KOPT-K1 (cell line): ENCODE results near the gene ADAMTS13.

ENCODE experiments used
- H3K27ac ChIP-seq: fragments of 200-600 bp; sonication (generic); 2 replicates; pipeline ENCODE4 v1.5.1; 2016; ENCODE audit warnings: antibody characterized with exemption, mild to moderate bottlenecking, low read depth, low read length; ENCODE audit not compliant: poor library complexity, severe bottlenecking
- H3K36me3 ChIP-seq: fragments of 200-600 bp; sonication (generic); 2 replicates; pipeline ENCODE4 v1.5.1; 2017; ENCODE audit warnings: antibody characterized with exemption, mild to moderate bottlenecking, low read length, moderate library complexity; ENCODE audit not compliant: insufficient read depth
- H3K9me3 ChIP-seq: fragments of 200-600 bp; sonication (generic); 2 replicates; pipeline ENCODE4 v1.5.1; 2017; ENCODE audit warnings: antibody characterized with exemption, low read length, mild to moderate bottlenecking; ENCODE audit not compliant: insufficient read depth, poor library complexity, severe bottlenecking

ADAMTS13 gene

DNA sequence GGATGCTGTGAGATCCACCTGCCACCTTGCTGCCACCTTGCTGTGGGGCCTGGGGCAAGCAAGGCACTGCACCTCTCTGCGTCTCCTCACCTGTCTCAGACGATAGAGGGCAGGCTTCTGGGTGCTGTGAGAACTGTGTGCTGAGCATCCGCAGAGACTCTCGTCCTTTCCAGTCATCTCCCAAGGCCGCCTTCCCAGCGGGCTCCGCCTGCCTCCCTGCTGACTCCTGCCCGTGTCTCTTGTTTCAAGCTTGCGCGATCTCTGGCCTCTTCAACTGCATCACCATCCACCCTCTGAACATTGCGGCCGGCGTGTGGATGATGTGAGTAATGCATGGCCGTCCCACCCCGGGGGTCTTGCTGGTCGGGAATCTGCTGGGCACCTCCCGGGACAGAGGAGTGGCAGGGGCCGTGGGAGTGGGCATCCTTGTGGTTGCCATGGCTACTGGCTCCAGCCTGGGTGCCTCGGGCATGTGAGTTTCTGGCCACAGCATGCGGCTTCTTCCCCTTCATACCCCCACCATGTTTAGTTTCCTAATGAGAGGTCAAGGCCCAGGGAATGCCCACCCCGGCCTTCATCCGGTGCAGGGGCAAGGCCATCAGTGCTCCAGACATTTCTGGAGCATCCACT is 41.2 kb downstream of the ADAMTS13 start:
- Histone ChIP-seq H3K9me3 (no peaks in the 10 kb centered on the region), H3K36me3 (no peaks in the 10 kb centered on the region)

GRCh38 chr9:133463864-133464615 is 41.9 kb downstream of the ADAMTS13 start:
- no peaks in the 10 kb centered on the region for H3K36me3 ChIP-seq
- H3K9me3 ChIP-seq, result no peaks in the 10 kb centered on the region
- no peak overlapping the region for H3K27ac ChIP-seq

More for the DNA sequence above, 41.2 kb downstream of the ADAMTS13 start:
- no peak overlapping the region for H3K27ac ChIP-seq

- Histone ChIP-seq H3K36me3 (no peaks in the 10 kb centered on the region), H3K27ac (no peak overlapping the region), H3K9me3 (no peaks in the 10 kb centered on the region)
Measured at GRCh38 chr9:133464638-133465037, 42.5 kb downstream of the ADAMTS13 start.

DNA sequence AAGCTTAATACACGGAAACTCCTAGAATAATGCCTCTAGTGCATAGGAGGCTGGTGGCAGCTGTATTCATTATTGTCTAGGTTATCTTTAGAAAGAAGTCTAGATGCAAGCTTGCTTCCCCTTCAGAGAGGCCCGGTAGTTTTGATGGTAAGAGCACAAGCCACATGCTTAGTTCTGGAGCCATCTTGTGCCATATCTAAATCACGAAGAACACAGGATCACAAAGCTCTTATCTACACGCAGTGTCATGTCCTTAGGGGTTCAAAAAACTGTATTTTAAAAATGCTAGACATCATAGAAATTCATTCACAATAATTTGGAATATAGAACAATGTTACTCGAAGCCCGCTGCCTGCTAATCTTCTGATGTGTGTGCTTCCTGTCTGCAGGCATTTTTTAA is 43.8 kb downstream of the ADAMTS13 start:
- Histone ChIP-seq H3K27ac (no peak overlapping the region), H3K9me3 (no peaks in the 10 kb centered on the region), H3K36me3 (no peaks in the 10 kb centered on the region)

DNA sequence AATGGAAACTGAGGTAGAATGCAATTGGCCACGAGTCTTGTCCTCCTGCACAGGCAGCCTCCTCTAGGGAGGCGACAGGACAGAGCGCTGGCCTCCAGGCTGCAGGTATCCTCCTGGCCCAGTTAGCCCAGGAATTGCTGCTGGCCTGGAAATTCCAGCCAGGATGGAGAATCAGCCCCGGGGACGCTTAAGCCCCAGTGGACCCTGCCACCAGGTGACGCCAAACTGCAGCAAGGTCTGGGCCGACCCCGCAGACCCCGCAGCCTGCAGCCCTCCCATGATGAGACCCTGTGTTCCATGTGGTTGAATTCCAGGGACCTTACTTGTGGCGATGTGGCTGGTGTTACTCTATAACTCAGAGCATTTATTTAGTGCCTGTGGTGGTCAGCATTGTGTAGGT is 44.9 kb downstream of the ADAMTS13 start:
- Histone ChIP-seq H3K9me3 (no peaks in the 10 kb centered on the region), H3K27ac (no peak overlapping the region), H3K36me3 (no peaks in the 10 kb centered on the region)

- H3K9me3 ChIP-seq, result no peaks in the 10 kb centered on the region
- no peak overlapping the region for H3K27ac ChIP-seq
- H3K36me3 ChIP-seq, result no peaks in the 10 kb centered on the region; the same call in 1 of the 2 replicates
Measured at GRCh38 chr9:133468374-133468773, 46.2 kb downstream of the ADAMTS13 start.

DNA sequence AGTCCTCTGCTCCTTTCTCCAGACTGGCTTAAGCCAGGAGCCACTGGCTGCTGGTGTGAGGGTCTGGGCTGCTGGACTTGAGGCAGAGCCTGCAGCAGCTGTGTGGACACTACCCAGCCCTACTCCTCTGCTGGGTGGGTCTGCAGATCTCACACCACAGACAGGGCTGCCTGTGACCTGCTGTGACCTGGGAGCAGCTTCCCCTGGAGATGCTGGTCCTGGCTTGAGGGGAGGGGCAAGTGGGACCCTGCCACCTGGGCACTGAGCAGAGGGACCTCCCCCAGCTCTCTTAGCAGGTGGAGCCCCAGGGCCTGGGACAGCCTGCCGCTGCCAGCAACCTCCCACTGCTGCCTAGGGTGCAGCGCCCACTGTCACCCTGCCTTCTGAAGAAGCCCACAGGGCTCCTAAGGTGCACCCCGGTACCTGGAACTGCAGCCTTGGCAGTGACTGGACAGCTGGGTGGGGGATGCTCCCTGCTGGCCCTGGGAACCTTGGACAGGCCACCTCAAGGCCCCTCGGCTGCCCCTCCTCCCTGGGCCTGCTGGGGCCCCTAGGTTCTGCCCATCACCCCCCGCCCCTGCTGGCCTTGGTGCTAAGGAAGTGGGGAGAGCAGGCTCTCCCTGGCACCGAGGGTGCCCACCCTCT is 46.7 kb downstream of the ADAMTS13 start:
- no peak overlapping the region for H3K27ac ChIP-seq
- H3K9me3 ChIP-seq, result no peaks in the 10 kb centered on the region
- no peaks in the 10 kb centered on the region; the same call in 1 of the 2 replicates for H3K36me3 ChIP-seq

DNA sequence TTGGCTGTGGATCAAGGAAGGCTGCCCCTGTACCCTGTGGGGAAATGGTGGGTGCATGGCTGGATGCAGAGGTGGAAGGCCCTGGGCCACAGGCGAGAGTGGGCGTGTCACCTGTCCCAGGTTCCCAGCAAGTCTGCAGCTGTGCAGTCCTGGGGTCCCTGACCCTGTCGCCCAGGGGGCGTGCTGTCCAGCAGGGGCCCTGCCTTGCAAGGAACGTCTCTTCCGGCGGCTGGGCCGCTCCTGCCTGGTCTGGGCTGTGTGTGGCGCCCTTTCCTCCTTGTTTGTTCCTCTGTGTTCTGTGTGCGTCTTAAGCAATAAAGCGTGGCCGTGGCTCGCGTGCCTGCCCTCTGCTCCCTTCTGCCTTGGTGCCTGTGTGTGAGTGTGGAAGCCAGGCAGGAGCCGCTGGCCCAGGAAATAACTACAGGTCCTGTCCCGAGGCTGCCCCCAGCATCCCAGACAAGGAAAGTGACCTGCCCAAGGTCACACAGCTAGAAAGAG is 48.3 kb downstream of the ADAMTS13 start:
- H3K27ac ChIP-seq, result no peak overlapping the region
- no peaks in the 10 kb centered on the region; the same call in 1 of the 2 replicates for H3K36me3 ChIP-seq

GRCh38 chr9:133470988-133471387 is 48.8 kb downstream of the ADAMTS13 start:
- Histone ChIP-seq H3K27ac (no peak overlapping the region), H3K36me3 (no peaks in the 10 kb centered on the region; the same call in 1 of the 2 replicates), H3K9me3 (no peaks in the 10 kb centered on the region)

More for the DNA sequence above, 48.3 kb downstream of the ADAMTS13 start:
- H3K9me3 ChIP-seq, result no peaks in the 10 kb centered on the region

DNA sequence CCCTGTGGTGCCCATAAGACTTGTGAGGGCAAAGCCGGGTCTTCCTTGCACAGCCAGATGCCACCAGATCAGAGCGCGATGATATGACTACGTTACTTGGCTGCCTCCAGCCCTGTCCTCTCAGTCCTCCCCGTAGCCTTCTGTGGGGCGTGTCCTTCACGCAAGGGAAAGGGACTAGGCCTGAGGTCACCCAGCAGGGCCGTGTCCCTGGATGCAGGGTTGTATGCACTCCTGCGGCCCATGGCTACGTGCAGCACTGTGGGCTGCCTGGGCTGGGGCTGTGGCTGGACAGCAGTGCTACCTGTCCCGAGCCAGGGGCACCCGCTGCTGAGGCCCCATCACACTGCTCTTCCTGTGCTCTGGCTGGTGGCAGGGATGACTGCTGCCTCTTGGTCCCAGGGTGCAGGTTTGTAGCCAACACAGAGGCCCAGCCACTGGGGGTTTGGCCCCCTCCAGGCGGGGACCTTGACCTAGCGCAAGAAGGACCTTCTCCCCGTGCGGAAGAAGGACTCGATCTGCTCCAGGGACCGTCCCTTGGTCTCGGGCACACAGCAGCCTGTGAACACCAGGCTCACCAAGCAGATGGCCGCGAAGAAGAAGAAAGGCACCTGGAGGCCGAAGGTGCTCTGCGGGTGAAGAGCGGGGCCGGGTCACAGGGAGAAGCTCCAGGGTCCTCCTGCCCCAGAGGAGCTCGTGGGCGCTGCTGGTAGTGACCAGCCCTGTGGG is 49.5 kb downstream of the ADAMTS13 start:
- no peak overlapping the region for H3K27ac ChIP-seq
- H3K9me3 ChIP-seq, result no peaks in the 10 kb centered on the region
- H3K36me3 ChIP-seq, result no peaks in the 10 kb centered on the region; the same call in 1 of the 2 replicates

- Histone ChIP-seq H3K9me3 (no peaks in the 10 kb centered on the region), H3K36me3 (no peaks in the 10 kb centered on the region; the same call in 1 of the 2 replicates), H3K27ac (no peak overlapping the region)
Measured at GRCh38 chr9:133472277-133472645, 50.1 kb downstream of the ADAMTS13 start.

- Histone ChIP-seq H3K36me3 (no peaks in the 10 kb centered on the region; the same call in 1 of the 2 replicates), H3K27ac (peak overlapping the region; percentile 54), H3K9me3 (no peaks in the 10 kb centered on the region)
Measured at GRCh38 chr9:133472753-133473378, 50.7 kb downstream of the ADAMTS13 start.

DNA sequence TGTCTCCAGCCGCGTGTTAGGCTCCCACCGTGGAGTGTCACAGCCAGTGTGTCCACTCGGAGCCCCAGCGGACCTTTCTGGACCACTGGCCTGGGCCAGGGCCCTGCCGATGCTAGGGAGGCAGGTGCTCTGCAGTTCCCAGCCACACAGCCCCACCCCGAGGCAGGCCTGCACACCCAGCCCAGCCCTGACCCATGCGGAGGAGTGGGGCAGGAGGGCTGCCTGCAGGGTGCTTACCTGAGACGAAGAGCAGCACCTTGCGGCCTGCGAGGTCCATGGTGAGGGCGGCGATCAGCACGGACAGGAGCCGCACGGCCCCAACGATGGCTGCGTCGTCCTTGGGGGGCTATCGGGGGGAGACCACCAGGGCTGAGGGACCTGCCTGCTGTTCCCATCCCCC is 51.6 kb downstream of the ADAMTS13 start:
- Histone ChIP-seq H3K27ac (peak overlapping the region; percentile 54), H3K9me3 (no peaks in the 10 kb centered on the region), H3K36me3 (no peaks in the 10 kb centered on the region; the same call in 1 of the 2 replicates)

DNA sequence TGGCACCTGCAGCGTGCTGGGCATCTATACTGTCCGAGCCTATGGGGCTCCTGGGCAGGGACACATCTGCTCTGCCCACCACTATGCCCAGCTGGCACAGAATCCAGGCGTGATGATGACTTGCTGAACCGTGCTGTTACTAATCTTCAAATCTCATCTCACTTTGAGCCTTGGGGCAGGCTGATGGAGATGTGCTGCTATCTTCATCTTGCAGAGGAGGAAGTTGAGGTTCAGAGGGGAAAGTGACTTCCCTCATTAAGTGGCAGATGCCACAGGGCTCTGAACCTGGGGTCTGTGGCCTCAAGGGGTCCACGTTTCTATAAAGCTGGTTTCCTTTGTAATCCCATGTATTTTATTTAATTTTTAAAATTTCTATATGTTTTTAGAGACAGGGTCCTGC is 52.0 kb downstream of the ADAMTS13 start:
- Histone ChIP-seq H3K36me3 (no peaks in the 10 kb centered on the region; the same call in 1 of the 2 replicates), H3K27ac (peak overlapping the region; percentile 54), H3K9me3 (no peaks in the 10 kb centered on the region)
